Osteoblast (primary cell): ENCODE measurements around the gene TOB1. TPM values are rescaled to one million over a fixed set of nuclear protein-coding genes. Genes with fewer than 3 reads are reported as not detected.

Source experiments
- DNase-seq: peaks from one replicate; pipeline ENCODE4 v3.0.0; 2011; ENCODE audit warnings: low spot score, mixed read lengths; ENCODE audit not compliant: insufficient read length; ENCODE audit errors: missing footprints
- H2AFZ ChIP-seq: 2 replicates; pipeline ENCODE4 v1.6.0; 2011; ENCODE audit warnings: mild to moderate bottlenecking, low read length
- H3K27ac ChIP-seq: 2 replicates; pipeline ENCODE4 v1.5.1; 2011; ENCODE audit warnings: mild to moderate bottlenecking, low read depth, low read length, moderate library complexity
- H3K27me3 ChIP-seq: 2 replicates; pipeline ENCODE4 v1.6.0; 2012; ENCODE audit warnings: mild to moderate bottlenecking, control low read depth, inconsistent platforms, low read length, moderate library complexity; ENCODE audit not compliant: insufficient read depth
- H3K36me3 ChIP-seq: 2 replicates; pipeline ENCODE4 v1.5.1; 2011; ENCODE audit warnings: mild to moderate bottlenecking, low read length, control low read depth, moderate library complexity; ENCODE audit not compliant: insufficient read depth
- H3K4me1 ChIP-seq: 2 replicates; pipeline ENCODE4 v1.5.1; 2011; ENCODE audit warnings: mild to moderate bottlenecking, low read length, control low read depth, moderate library complexity; ENCODE audit not compliant: insufficient read depth
- H3K4me2 ChIP-seq: 2 replicates; pipeline ENCODE4 v1.6.0; 2011; ENCODE audit warnings: mild to moderate bottlenecking, low read length; ENCODE audit not compliant: insufficient read depth
- H3K4me3 ChIP-seq: fragments of 200-600 bp; sonication (generic); 3 replicates; pipeline ENCODE4 v1.5.1; 2012; ENCODE audit warnings: mild to moderate bottlenecking, low read length, inconsistent platforms; ENCODE audit not compliant: insufficient read depth
- H3K79me2 ChIP-seq: 2 replicates; pipeline ENCODE4 v1.6.0; 2012; ENCODE audit warnings: mild to moderate bottlenecking, low read length, control low read depth, inconsistent platforms; ENCODE audit not compliant: insufficient read depth
- H3K9me3 ChIP-seq: 2 replicates; pipeline ENCODE4 v1.5.1; 2011; ENCODE audit warnings: low read depth, low read length, control low read depth
- H4K20me1 ChIP-seq: 2 replicates; pipeline ENCODE4 v1.6.0; 2012; ENCODE audit warnings: mild to moderate bottlenecking, low read length, control low read depth; ENCODE audit not compliant: insufficient read depth
- total RNA-seq: library from RNA; depleted of rRNA; stranded (reverse); fragments of >200 nt; gene quantifications from 2 replicates; pipeline ENCODE4 v1.2.3, GENCODE V29; 2012
- TF ChIP-seq, protein P1 (sequence below): IDR thresholded peaks from 2 replicates; pipeline ENCODE4 v1.5.1; 2011; ENCODE audit warnings: mild to moderate bottlenecking, low read depth, low read length, moderate library complexity; ENCODE audit errors: extremely low read depth

TOB1 gene
- total RNA-seq, 1 donor, result 18.8 TPM

- H3K36me3 ChIP-seq, result no peaks in the 10 kb centered on the region
- TF ChIP-seq, protein P1, sequence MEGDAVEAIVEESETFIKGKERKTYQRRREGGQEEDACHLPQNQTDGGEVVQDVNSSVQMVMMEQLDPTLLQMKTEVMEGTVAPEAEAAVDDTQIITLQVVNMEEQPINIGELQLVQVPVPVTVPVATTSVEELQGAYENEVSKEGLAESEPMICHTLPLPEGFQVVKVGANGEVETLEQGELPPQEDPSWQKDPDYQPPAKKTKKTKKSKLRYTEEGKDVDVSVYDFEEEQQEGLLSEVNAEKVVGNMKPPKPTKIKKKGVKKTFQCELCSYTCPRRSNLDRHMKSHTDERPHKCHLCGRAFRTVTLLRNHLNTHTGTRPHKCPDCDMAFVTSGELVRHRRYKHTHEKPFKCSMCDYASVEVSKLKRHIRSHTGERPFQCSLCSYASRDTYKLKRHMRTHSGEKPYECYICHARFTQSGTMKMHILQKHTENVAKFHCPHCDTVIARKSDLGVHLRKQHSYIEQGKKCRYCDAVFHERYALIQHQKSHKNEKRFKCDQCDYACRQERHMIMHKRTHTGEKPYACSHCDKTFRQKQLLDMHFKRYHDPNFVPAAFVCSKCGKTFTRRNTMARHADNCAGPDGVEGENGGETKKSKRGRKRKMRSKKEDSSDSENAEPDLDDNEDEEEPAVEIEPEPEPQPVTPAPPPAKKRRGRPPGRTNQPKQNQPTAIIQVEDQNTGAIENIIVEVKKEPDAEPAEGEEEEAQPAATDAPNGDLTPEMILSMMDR, result no peak
- no peak overlapping the region for H3K4me2 ChIP-seq
- no peaks in the 10 kb centered on the region for H3K4me1 ChIP-seq
- no peaks in the 10 kb centered on the region for H3K9me3 ChIP-seq
- H3K27me3 ChIP-seq, result peaks cover 5% of the 10 kb centered on the region
- DNase-seq, result no peak
- H3K27ac ChIP-seq, result no peak overlapping the region
- no peaks in the 10 kb centered on the region for H3K79me2 ChIP-seq
- no peak overlapping the region for H3K4me3 ChIP-seq
- no peaks in the 10 kb centered on the region for H4K20me1 ChIP-seq
- no peak overlapping the region for H2AFZ ChIP-seq
Measured at GRCh38 chr17:50911450-50911849, 45.3 kb upstream of the TOB1 start.

DNA sequence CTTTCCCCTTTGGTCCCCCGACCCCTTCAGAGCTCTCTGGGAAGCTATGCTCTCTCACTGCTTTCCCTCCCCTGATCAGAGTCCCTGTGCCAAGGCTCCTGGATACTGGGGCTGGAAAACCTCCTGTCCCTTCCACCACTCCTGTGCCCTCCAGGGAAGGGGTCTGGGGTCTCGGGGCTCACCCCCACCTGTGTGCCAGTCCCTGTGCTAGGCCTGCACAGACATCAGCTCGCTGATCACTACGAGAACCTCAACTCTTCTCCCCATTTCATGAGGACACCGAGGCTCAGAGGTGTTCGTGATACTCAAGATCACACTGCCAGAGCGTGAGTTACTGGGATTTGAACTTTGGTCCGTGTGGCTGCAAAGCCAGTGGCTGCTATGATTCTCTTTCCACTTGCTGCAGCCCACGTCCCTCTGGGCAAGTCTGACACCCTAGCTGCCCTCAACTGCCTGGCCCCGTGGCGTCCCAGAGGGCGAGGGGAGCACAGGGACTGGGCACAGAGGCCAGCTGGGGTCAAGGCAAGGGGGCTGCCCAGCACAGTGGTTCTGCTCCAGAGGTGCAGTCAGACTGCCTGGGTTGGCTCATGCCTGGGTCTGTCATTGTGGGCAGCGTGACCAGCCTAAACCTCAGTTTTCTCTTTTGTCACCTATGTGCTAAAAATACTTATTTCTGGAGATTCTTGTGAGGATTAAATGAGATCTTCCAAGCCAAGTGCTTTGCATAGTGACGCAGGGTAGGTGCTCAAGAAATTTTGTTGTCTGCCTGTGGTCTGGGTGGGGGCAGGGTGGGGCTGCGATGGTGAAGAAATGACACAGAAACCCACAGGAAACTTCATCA, 43.8 kb upstream of the TOB1 start:
- Histone ChIP-seq H4K20me1 (no peaks in the 10 kb centered on the region), H3K36me3 (no peaks in the 10 kb centered on the region), H3K4me3 (no peak overlapping the region), H3K4me1 (peaks cover under 1% of the 10 kb centered on the region), H3K27me3 (peaks cover 5% of the 10 kb centered on the region), H3K4me2 (no peak overlapping the region), H3K79me2 (no peaks in the 10 kb centered on the region), H3K27ac (no peak overlapping the region), H3K9me3 (no peaks in the 10 kb centered on the region), H2AFZ (no peak overlapping the region)
- TF ChIP-seq, protein P1, result no peak
- no peak for DNase-seq

GRCh38 chr17:50908860-50909764, 43.0 kb upstream of the TOB1 start:
- Histone ChIP-seq H2AFZ (no peak overlapping the region), H4K20me1 (no peaks in the 10 kb centered on the region), H3K27ac (no peak overlapping the region), H3K36me3 (no peaks in the 10 kb centered on the region), H3K4me3 (no peak overlapping the region), H3K4me2 (no peak overlapping the region), H3K79me2 (no peaks in the 10 kb centered on the region), H3K4me1 (peaks cover 9% of the 10 kb centered on the region), H3K9me3 (no peaks in the 10 kb centered on the region), H3K27me3 (peaks cover 5% of the 10 kb centered on the region)
- peak; percentile 65 for DNase-seq
- TF ChIP-seq, protein P1, result no peak
